Loucy (cell line): ENCODE measurements around the gene ZNF732.

Experiments
- H2AFZ ChIP-seq: fragments of 200-600 bp; sonication (generic); 2 replicates; pipeline ENCODE4 v1.6.0; 2016; ENCODE audit warnings: antibody characterized with exemption, mild to moderate bottlenecking, low read length, moderate library complexity
- H3F3A ChIP-seq: fragments of 200-600 bp; 2 replicates; pipeline ENCODE4 v1.6.0; 2016; ENCODE audit warnings: antibody characterized with exemption, low read depth, mild to moderate bottlenecking
- H3K27me3 ChIP-seq: fragments of 200-600 bp; sonication (generic); 2 replicates; pipeline ENCODE4 v1.6.1; 2014; ENCODE audit warnings: low read length, mild to moderate bottlenecking; ENCODE audit not compliant: insufficient read depth, poor library complexity, severe bottlenecking
- H3K36me3 ChIP-seq: fragments of 200-600 bp; sonication (generic); 2 replicates; pipeline ENCODE4 v1.6.1; 2016; ENCODE audit warnings: low read length; ENCODE audit not compliant: insufficient read depth
- H3K4me1 ChIP-seq: fragments of 200-600 bp; sonication (generic); 2 replicates; pipeline ENCODE4 v1.5.1; 2014; ENCODE audit warnings: low read length, mild to moderate bottlenecking; ENCODE audit not compliant: insufficient read depth, poor library complexity, severe bottlenecking
- H3K4me2 ChIP-seq: fragments of 200-600 bp; sonication (generic); 2 replicates; pipeline ENCODE4 v1.6.0; 2014; ENCODE audit warnings: antibody characterized with exemption, low read length, low read depth, mild to moderate bottlenecking; ENCODE audit not compliant: poor library complexity, severe bottlenecking
- H3K4me3 ChIP-seq: fragments of 200-600 bp; sonication (generic); 2 replicates; pipeline ENCODE4 v1.5.1; 2014; ENCODE audit warnings: low read length, mild to moderate bottlenecking, mixed read lengths; ENCODE audit not compliant: poor library complexity, severe bottlenecking
- H3K79me2 ChIP-seq: fragments of 200-600 bp; sonication (generic); 2 replicates; pipeline ENCODE4 v1.6.1; 2014; ENCODE audit warnings: low read length; ENCODE audit not compliant: insufficient read depth
- H3K9ac ChIP-seq: fragments of 200-600 bp; sonication (generic); 2 replicates; pipeline ENCODE4 v1.6.0; 2014; ENCODE audit warnings: mild to moderate bottlenecking, low read depth, low read length, moderate library complexity; ENCODE audit not compliant: poor library complexity, severe bottlenecking
- H3K9me2 ChIP-seq: fragments of 200-600 bp; sonication (generic); replicated peaks from 2 replicates; pipeline ENCODE4 v1.6.1; 2016; ENCODE audit warnings: low read depth, low read length, mixed read lengths
- H3K9me3 ChIP-seq: fragments of 200-600 bp; sonication (generic); 2 replicates; pipeline ENCODE4 v1.6.1; 2014; ENCODE audit warnings: mild to moderate bottlenecking, antibody characterized with exemption, low read length, low read depth; ENCODE audit not compliant: insufficient read depth
- H4K20me1 ChIP-seq: fragments of 200-600 bp; sonication (generic); 2 replicates; pipeline ENCODE4 v1.6.0; 2014; ENCODE audit warnings: antibody characterized with exemption, low read length, mild to moderate bottlenecking; ENCODE audit not compliant: insufficient read depth, poor library complexity, severe bottlenecking
- CTCF ChIP-seq: fragments of 200-600 bp; sonication (generic); conservative IDR thresholded peaks from 2 replicates; pipeline ENCODE4 v1.5.1; 2014; ENCODE audit warnings: mild to moderate bottlenecking, antibody characterized with exemption, low read length
- EZH2phosphoT487 ChIP-seq: fragments of 200-600 bp; IDR thresholded peaks from 2 replicates; pipeline ENCODE4 v1.6.1; 2018; ENCODE audit warnings: antibody characterized with exemption, mild to moderate bottlenecking, moderate library complexity, borderline replicate concordance

The ZNF732 gene

DNA sequence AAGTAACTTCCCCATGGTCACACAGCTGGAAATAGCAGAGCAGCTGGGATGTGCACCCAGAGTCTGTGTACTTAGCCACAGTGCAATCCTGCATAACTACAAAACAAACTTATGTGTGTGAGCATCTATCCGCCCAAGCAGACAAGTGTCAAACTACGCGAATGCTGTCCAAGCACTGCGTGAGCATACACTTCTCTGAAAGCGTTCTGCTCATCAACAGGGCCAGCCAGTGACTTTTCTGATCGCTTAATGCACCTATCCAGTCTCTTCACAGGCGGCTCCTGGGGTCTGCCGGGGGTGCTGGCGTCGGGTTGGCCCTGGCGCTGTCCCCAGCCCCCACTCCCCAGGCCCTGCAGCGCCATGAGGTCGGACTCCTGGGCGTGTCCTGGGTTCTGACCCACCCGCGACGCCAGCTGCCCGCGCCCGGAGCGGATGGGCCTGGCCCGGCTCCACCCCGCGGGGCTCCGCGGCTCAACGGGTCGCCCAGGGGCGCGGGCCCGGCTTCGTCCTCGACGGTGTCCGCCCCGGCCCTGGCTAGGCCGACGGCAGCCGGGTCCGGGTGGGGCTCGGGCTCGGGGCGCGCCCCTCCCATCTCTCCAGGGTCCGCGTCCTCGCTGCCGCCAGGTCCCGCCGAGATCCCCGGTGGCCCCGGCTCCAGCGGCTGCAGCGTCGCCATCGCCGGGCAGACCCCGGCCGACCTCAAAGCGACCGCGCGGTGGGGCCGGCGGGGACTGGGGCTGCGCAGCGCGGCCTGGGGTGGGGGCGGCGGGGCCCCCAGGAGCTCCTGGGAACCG is 31.0 kb upstream of the ZNF732 start:
- Histone ChIP-seq H3F3A (no peaks in the 10 kb centered on the region), H3K4me1 (no peaks in the 10 kb centered on the region), H3K36me3 (no peaks in the 10 kb centered on the region), H3K27me3 (no peaks in the 10 kb centered on the region), H3K9me2 (no peaks in the 10 kb centered on the region), H3K79me2 (peaks cover 24% of the 10 kb centered on the region; the same call in 1 of the 2 replicates), H3K9me3 (peaks cover 2% of the 10 kb centered on the region; the same call in 1 of the 2 replicates), H3K9ac (no peak overlapping the region), H3K4me2 (no peak overlapping the region), H3K4me3 (no peak overlapping the region), H2AFZ (no peak overlapping the region), H4K20me1 (no peaks in the 10 kb centered on the region)
- no peak for TF ChIP-seq EZH2phosphoT487
- no peak for TF ChIP-seq CTCF

DNA sequence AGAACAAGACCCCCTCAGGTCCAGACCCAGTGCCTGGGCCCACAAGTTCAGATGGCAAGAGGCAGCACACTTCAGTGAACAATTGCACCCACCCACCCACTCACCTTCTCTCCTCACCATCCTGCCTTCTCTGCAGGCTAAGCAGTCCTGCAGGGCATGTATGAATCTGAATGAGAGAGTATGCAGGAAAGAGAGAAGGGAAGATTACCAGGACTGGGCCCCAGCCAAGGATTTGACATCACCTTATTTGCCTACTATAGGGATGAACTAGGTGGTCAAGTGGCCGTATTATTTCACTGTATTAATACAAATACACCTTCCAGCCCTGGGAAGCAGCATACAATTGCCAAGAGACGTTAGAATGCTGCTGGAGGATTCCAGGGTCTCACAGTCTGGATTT is 30.2 kb upstream of the ZNF732 start:
- H3K4me2 ChIP-seq, result no peak overlapping the region
- H4K20me1 ChIP-seq, result no peaks in the 10 kb centered on the region
- no peaks in the 10 kb centered on the region for H3F3A ChIP-seq
- H3K4me3 ChIP-seq, result no peak overlapping the region
- no peaks in the 10 kb centered on the region for H3K9me2 ChIP-seq
- no peaks in the 10 kb centered on the region for H3K27me3 ChIP-seq
- peaks cover 19% of the 10 kb centered on the region; the same call in 1 of the 2 replicates for H3K79me2 ChIP-seq
- no peak for TF ChIP-seq CTCF
- no peak for TF ChIP-seq EZH2phosphoT487
- H3K36me3 ChIP-seq, result no peaks in the 10 kb centered on the region
- H2AFZ ChIP-seq, result no peak overlapping the region
- H3K4me1 ChIP-seq, result no peaks in the 10 kb centered on the region
- no peak overlapping the region for H3K9ac ChIP-seq
- H3K9me3 ChIP-seq, result peaks cover 4% of the 10 kb centered on the region; the same call in 1 of the 2 replicates

DNA sequence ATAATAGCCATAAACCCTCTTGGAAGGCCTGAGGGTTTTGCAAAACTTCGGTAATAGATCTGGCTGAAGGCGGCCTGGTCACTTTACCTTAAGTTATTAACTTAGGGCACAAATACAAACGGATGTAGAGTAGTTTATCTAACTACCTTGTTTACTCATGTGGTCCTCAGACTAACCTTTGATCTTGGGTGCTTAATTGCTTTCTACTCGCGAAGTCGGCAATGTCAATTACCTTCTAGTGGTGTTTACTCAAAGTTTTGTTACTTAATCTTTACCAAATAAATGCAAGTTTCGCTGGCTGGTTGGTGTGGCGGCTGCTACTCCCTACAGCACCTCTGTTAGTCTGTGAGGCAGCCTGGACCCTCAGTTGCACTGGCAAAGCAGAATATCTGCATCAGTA is 23.5 kb upstream of the ZNF732 start:
- no peaks in the 10 kb centered on the region for H3K36me3 ChIP-seq
- H3K79me2 ChIP-seq, result no peaks in the 10 kb centered on the region
- H3K4me3 ChIP-seq, result no peak overlapping the region
- no peaks in the 10 kb centered on the region for H3F3A ChIP-seq
- TF ChIP-seq EZH2phosphoT487, result no peak
- no peak for TF ChIP-seq CTCF
- no peaks in the 10 kb centered on the region for H3K4me1 ChIP-seq
- no peaks in the 10 kb centered on the region for H4K20me1 ChIP-seq
- H2AFZ ChIP-seq, result no peak overlapping the region
- no peak overlapping the region for H3K9ac ChIP-seq
- H3K9me3 ChIP-seq, result peaks cover 5% of the 10 kb centered on the region; the same call in 1 of the 2 replicates
- no peaks in the 10 kb centered on the region for H3K27me3 ChIP-seq
- no peak overlapping the region for H3K4me2 ChIP-seq
- H3K9me2 ChIP-seq, result no peaks in the 10 kb centered on the region
